IPS-20b (cell line): ENCODE results near the gene PRLR.

Source experiments
- H3K27ac ChIP-seq: one replicate; pipeline ENCODE4 v1.5.1; 2013; ENCODE audit warnings: low read length
- H3K27me3 ChIP-seq: 2 replicates; pipeline ENCODE4 v1.6.1; 2013; ENCODE audit warnings: mild to moderate bottlenecking, low read length, inconsistent platforms; ENCODE audit not compliant: insufficient read depth
- H3K36me3 ChIP-seq: 2 replicates; pipeline ENCODE4 v1.6.1; 2013; ENCODE audit warnings: low read depth, mild to moderate bottlenecking, inconsistent platforms, low read length, moderate library complexity; ENCODE audit not compliant: insufficient read depth
- H3K4me1 ChIP-seq: 2 replicates; pipeline ENCODE4 v1.6.1; 2013; ENCODE audit warnings: mild to moderate bottlenecking, control low read depth, inconsistent platforms, low read length, moderate library complexity; ENCODE audit not compliant: insufficient read depth
- H3K4me3 ChIP-seq: 2 replicates; pipeline ENCODE4 v1.5.1; 2013; ENCODE audit warnings: mild to moderate bottlenecking, low read length, inconsistent platforms
- H3K9ac ChIP-seq: 2 replicates; pipeline ENCODE4 v1.6.1; 2013; ENCODE audit warnings: low read depth, mild to moderate bottlenecking, inconsistent platforms, low read length, moderate library complexity
- H3K9me3 ChIP-seq: 2 replicates; pipeline ENCODE4 v1.6.1; 2013; ENCODE audit warnings: mild to moderate bottlenecking, low read depth, low read length, inconsistent platforms; ENCODE audit not compliant: insufficient read depth

The PRLR gene

DNA sequence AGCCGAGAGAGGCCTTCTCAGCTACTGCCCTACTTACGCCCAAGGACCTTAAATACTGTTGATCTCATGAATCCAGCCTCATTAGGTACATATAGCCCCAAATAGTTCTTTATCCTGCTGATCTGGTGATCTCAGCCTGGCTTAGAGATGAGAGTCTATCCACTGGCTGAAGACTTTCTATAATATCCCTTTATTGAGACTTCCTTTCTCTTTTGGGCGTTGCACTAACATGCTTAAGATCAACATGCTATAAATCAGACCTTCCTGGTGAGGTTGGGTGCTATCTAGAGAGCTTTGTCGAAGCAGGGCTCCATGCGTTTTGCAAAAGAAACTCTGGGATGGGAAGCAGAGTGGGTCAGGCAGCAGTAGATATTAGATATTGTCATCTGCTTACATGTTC is 138.6 kb downstream of the PRLR start:
- H3K27ac ChIP-seq = no peak overlapping the region
- H3K4me1 ChIP-seq = peaks cover 6% of the 10 kb centered on the region; the same call in 1 of the 2 replicates
- H3K4me3 ChIP-seq = no peak overlapping the region
- H3K27me3 ChIP-seq = no peaks in the 10 kb centered on the region
- no peak overlapping the region for H3K9ac ChIP-seq
- no peaks in the 10 kb centered on the region for H3K36me3 ChIP-seq
- no peaks in the 10 kb centered on the region for H3K9me3 ChIP-seq

DNA sequence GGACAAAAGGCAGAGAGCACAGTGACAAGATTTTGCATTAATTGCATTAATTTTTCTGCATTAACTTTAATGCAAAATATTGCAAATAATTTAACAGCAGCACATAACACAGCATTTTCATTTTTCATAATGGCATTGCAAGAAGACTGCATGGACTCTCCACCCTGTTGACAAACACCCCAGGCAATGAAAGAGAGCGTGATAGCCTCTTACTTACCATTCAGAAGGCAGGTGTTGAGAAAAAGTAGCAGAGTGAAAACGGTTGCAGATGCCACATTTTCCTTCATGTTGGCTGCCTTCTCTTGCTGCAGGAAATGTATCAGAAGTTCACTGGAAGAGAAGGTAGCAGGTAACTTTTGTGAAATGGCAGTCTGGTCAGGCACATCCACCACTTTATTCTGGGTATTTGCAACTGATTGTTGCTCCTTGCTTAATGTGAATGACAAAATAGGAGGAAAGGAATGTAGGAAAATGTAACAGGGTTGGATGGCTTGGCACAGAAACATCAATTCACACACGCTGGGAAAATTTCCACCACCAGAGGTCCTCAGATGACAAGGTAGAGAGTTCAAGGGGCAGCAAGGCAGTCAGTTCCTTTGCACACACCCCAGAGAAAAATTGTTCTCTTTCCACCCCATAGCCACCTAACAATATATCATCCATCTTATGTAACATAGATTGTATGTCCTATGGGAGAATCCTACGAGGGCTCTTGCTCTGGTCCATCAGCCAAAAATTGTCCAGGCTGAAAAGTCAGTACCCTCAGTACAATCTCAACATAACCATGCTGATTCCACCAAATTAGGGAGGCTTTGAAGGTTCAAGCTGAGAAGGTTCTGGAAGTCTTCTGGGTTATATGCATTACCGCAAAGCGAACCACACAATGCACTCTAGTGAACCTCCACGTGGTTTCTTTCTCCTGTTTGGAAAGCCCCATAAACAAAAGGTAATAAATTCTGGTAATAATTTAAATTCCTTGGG is 140.7 kb downstream of the PRLR start:
- Histone ChIP-seq H3K9ac (no peak overlapping the region), H3K36me3 (no peaks in the 10 kb centered on the region), H3K4me3 (no peak overlapping the region), H3K27ac (no peak overlapping the region), H3K9me3 (no peaks in the 10 kb centered on the region), H3K27me3 (no peaks in the 10 kb centered on the region), H3K4me1 (peaks cover 6% of the 10 kb centered on the region; the same call in 1 of the 2 replicates)

DNA sequence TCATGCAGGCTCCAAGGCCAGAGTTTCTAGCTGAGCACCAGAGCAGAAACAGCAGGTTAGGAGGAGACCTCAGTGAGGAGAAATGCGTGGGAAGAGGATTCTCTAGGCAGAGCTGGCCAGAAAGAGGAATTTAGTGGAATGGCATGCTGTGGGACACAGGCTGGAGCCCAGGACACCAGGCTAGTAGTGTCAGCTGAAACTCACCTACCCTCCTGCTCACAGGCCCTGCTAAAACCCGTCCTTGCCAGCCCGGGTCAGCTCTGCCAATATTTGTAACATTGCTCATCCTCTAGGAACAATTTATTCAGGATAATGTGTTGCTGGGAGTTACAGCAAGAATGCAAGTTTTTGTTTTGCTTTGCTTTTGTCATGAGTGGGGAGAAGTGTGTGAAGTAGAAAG is 142.3 kb downstream of the PRLR start:
- no peak overlapping the region for H3K9ac ChIP-seq
- no peak overlapping the region for H3K4me3 ChIP-seq
- peaks cover 6% of the 10 kb centered on the region; the same call in 1 of the 2 replicates for H3K4me1 ChIP-seq
- H3K27ac ChIP-seq = no peak overlapping the region
- no peaks in the 10 kb centered on the region; the same call in 1 of the 2 replicates for H3K9me3 ChIP-seq
- H3K27me3 ChIP-seq = no peaks in the 10 kb centered on the region
- no peaks in the 10 kb centered on the region for H3K36me3 ChIP-seq

DNA sequence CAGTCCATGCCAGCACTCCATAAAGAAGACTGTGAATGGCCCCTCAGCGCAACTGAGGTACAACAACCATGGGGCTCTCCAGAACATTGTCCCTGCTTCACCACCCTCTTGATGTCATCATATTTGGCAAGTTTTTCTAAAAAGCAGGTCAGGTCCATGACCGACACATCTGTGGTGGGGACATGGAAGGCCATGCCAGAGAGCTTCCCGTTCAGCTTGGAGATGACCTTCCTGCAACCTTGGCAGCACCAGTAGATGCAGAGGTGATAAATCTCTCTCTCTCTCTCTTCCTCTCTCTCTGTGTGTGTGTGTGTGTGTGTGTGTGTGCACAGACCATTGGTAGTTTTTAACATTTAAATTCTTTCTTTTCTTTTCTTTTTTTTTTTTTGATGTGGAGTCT is 147.1 kb downstream of the PRLR start:
- Histone ChIP-seq H3K4me1 (no peaks in the 10 kb centered on the region), H3K27me3 (no peaks in the 10 kb centered on the region), H3K9me3 (no peaks in the 10 kb centered on the region; the same call in 1 of the 2 replicates)

DNA sequence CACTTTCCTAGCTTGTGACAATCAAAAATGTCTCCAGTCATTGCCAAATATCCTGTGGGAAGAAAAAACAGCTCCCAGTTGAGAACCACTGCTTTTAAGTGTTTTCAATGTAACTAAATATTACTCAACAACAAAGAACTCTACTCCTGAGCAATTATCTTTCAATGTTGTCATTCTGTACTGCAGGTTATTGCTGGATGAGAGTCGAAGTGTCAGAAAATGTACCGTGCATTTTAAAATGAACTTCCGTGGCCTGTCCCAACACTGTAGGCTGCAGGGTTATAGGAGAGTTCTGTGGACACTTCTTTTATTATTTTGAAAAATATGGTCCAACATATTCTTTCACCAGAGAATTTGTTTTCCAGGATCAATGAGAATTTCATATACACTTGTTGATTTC is 147.8 kb downstream of the PRLR start:
- H3K9me3 ChIP-seq = no peaks in the 10 kb centered on the region; the same call in 1 of the 2 replicates
- H3K27me3 ChIP-seq = no peaks in the 10 kb centered on the region
- no peaks in the 10 kb centered on the region for H3K4me1 ChIP-seq
- no peak overlapping the region for H3K27ac ChIP-seq
- no peak overlapping the region for H3K4me3 ChIP-seq
- H3K9ac ChIP-seq = no peak overlapping the region
- no peaks in the 10 kb centered on the region for H3K36me3 ChIP-seq

More for the DNA sequence above, 147.1 kb downstream of the PRLR start:
- Histone ChIP-seq H3K36me3 (no peaks in the 10 kb centered on the region), H3K4me3 (no peak overlapping the region), H3K9ac (no peak overlapping the region), H3K27ac (no peak overlapping the region)

DNA sequence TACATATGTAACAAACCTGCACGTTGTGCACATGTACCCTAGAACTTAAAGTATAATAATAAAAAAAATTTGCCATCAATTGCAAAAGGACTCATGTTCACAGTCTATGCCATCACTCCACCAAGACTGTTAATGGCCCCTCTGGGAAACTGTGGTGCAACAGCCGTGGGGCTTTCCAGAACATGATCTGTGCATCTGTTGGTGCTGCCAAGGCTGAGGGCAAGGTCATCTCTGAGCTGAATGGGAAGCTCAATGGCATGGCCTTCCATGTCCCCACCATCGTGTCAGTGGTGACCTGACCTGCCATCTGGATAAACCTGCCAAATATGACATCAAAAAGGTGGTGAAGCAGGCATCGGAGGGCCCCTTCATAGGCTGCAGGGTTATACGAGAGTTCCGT is 149.2 kb downstream of the PRLR start:
- no peak overlapping the region for H3K27ac ChIP-seq
- no peak overlapping the region for H3K4me3 ChIP-seq
- H3K27me3 ChIP-seq = no peaks in the 10 kb centered on the region
- no peaks in the 10 kb centered on the region; the same call in 1 of the 2 replicates for H3K9me3 ChIP-seq
- no peaks in the 10 kb centered on the region for H3K36me3 ChIP-seq
- no peak overlapping the region for H3K9ac ChIP-seq
- H3K4me1 ChIP-seq = no peaks in the 10 kb centered on the region

DNA sequence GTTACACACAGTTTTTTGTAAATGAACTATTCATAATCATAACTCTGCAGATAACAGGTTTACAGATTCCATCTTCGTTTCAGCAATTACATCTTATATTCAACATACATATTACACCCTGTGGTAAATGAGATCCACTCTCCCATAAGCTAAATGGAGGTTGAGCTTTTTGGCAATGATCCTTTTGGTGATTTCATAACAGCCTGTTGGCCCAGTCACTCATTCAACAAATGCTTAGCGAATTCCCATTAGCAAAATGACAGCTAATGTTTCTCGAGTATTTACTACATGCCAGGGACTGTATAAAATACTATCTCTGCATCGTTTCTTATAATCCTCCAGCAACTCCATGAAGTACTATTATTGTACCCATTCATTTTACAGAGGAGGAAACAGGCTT is 157.1 kb downstream of the PRLR start:
- Histone ChIP-seq H3K27ac (no peak overlapping the region), H3K27me3 (no peaks in the 10 kb centered on the region), H3K36me3 (no peaks in the 10 kb centered on the region), H3K9me3 (no peaks in the 10 kb centered on the region; the same call in 1 of the 2 replicates), H3K4me3 (no peak overlapping the region), H3K4me1 (no peaks in the 10 kb centered on the region), H3K9ac (no peak overlapping the region)

DNA sequence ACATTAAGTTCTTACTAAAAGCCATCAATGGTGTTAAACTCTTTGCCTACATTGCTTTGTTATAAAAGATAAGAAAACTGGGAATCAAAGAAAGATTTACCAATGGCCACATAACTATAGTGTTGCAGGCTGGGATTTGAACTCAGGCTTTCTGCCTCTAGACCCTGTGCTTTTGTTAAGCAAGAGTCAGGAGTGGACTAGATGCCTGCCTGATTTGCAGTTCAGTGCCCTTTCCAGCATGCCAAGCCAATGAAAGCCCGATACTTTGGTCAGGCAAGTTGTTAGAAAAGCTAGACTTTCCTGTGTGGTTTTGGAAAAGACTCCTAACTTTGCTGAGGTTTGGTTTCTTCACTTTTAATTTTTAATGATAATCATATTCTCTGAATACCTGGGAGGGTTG is 161.1 kb downstream of the PRLR start:
- Histone ChIP-seq H3K9ac (no peak overlapping the region), H3K9me3 (no peaks in the 10 kb centered on the region; the same call in 1 of the 2 replicates), H3K4me1 (no peaks in the 10 kb centered on the region), H3K4me3 (no peak overlapping the region), H3K36me3 (no peaks in the 10 kb centered on the region), H3K27ac (no peak overlapping the region), H3K27me3 (no peaks in the 10 kb centered on the region)

DNA sequence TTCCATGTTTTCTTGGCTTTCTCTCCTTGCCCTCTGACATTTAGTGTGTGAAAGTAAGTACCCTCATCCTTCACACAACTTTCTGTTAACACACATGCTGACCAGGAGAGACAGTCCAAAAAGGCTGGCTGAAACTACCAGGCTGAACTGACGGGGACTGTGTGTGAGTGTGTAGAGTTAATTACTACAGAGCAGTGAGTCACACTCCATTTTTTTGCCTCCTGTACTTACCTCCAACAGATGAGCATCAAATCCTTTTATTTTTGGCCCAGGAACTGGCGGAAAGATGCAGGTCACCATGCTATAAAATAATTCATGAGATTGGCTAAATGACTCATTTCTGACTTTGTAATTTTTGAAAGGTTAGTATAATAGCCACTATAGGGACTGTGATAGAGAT is 162.3 kb downstream of the PRLR start:
- Histone ChIP-seq H3K9me3 (no peaks in the 10 kb centered on the region), H3K4me3 (no peak overlapping the region), H3K9ac (no peak overlapping the region), H3K4me1 (no peaks in the 10 kb centered on the region), H3K27ac (no peak overlapping the region), H3K36me3 (no peaks in the 10 kb centered on the region), H3K27me3 (no peaks in the 10 kb centered on the region)

DNA sequence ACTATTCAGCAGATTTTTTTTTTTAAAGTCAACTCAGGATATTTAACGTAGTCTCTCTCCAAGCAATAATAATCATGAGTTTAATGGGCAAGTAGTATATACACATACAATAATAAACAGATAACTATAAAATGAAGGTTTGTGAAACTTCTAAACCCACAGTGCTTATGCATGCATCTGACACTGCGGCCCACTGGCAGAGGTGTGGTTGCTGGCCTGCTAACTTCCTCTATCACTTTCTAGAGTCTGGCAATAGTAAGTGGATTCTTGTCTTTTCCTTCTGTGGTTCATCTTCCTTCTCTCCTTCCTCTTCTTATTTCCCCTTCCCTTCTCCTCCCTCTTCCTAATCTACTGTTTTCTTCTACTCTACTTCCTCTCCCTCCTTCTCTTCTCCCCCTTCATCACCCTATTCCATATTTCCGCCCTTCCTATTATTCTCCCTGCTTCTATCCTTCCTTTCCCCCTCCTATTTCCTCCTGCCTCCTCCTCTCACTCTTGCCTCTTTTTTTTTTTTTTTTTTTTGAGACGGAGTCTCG is 164.0 kb downstream of the PRLR start:
- H3K9ac ChIP-seq = no peak overlapping the region
- no peaks in the 10 kb centered on the region for H3K27me3 ChIP-seq
- H3K36me3 ChIP-seq = no peaks in the 10 kb centered on the region
- H3K4me1 ChIP-seq = no peaks in the 10 kb centered on the region
- no peak overlapping the region for H3K27ac ChIP-seq
- no peaks in the 10 kb centered on the region for H3K9me3 ChIP-seq
- H3K4me3 ChIP-seq = no peak overlapping the region

DNA sequence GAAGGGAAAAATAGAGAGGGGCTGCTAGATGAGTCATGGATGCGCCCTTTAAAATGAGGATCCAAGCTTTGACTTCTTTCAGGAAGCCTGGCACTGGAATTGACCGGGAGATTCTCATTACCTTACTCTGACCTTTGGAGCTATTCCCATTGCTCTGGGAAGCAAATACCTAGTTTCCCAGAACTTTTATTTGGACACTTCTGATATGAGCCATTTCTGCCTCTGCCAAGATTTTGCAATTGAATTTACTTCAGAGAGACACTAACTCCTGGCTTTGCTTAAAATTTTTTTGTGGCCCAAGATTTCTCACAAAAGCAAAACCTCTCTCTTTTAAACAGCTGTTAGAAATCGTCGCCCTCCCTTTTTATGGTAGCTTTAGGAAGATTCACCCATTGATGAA is 166.9 kb downstream of the PRLR start:
- Histone ChIP-seq H3K9me3 (no peaks in the 10 kb centered on the region), H3K27ac (no peak overlapping the region), H3K4me1 (no peaks in the 10 kb centered on the region), H3K9ac (no peak overlapping the region), H3K36me3 (no peaks in the 10 kb centered on the region), H3K27me3 (no peaks in the 10 kb centered on the region), H3K4me3 (no peak overlapping the region)
